Cortex of kidney (tissue), 1 donor: ENCODE measurements around the gene SBF1.
"Not testable (repeated sequence)": the region's sequence is repeated elsewhere in the genome, so short reads cannot be mapped to it uniquely, and the experiment has no call there.

Source experiments
- DNase-seq: peaks from one replicate; lab custom pipeline; 2025; lab: John Stamatoyannopoulos, UW

Gene SBF1, protein sequence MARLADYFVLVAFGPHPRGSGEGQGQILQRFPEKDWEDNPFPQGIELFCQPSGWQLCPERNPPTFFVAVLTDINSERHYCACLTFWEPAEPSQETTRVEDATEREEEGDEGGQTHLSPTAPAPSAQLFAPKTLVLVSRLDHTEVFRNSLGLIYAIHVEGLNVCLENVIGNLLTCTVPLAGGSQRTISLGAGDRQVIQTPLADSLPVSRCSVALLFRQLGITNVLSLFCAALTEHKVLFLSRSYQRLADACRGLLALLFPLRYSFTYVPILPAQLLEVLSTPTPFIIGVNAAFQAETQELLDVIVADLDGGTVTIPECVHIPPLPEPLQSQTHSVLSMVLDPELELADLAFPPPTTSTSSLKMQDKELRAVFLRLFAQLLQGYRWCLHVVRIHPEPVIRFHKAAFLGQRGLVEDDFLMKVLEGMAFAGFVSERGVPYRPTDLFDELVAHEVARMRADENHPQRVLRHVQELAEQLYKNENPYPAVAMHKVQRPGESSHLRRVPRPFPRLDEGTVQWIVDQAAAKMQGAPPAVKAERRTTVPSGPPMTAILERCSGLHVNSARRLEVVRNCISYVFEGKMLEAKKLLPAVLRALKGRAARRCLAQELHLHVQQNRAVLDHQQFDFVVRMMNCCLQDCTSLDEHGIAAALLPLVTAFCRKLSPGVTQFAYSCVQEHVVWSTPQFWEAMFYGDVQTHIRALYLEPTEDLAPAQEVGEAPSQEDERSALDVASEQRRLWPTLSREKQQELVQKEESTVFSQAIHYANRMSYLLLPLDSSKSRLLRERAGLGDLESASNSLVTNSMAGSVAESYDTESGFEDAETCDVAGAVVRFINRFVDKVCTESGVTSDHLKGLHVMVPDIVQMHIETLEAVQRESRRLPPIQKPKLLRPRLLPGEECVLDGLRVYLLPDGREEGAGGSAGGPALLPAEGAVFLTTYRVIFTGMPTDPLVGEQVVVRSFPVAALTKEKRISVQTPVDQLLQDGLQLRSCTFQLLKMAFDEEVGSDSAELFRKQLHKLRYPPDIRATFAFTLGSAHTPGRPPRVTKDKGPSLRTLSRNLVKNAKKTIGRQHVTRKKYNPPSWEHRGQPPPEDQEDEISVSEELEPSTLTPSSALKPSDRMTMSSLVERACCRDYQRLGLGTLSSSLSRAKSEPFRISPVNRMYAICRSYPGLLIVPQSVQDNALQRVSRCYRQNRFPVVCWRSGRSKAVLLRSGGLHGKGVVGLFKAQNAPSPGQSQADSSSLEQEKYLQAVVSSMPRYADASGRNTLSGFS (N-terminal part only)

DNA sequence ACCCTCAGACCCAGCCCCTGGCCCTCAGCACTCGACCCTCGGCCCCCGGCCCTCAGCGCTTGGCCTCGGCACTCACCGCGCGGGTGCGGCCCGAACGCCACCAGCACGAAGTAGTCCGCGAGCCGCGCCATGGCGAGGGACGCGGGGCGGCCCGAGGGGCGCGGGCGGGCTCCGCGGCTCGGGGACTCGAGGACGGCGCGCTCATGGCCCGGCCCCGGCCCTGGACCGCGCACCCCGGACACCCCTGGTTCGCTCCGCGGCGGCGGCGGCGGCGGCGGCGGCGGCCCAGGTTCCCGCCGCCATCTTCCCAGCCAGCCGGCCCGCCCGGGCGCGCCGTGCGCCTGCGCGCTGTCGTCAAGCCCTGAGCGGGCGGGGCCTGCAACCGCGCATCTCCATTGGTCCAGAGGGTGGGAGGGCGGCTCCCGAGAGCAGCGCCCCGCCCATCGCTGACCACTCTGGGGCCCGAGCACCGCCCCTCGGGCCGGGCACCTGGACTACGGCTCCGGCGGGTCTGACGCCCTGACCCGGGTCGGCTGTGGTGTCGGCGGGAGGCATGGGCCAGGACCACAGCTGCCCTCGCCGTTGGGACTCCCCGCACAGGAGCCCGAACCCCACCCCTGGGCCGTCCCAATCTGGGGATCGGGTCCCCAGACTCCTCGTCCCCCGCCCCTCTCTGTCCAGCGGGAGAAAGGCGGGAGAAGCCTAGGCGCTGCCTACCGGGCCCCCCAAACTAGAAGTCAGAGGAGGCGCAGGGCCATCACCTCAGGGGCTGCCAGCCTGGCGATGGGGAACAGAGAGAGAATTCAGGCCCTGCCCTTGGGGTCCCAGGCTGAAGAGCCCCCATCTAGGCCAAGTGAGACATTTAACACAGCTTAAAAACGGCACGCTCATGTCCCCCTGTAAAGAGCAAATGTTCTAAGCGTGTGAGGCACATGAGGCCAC is at the start of gene SBF1:
Gene SBF1 (minus strand): TSS at position 326 of the 942 bp plus-strand sequence. CDS start 195 bp downstream, at position 131.
- DNase-seq: peak; percentile 46

DNA sequence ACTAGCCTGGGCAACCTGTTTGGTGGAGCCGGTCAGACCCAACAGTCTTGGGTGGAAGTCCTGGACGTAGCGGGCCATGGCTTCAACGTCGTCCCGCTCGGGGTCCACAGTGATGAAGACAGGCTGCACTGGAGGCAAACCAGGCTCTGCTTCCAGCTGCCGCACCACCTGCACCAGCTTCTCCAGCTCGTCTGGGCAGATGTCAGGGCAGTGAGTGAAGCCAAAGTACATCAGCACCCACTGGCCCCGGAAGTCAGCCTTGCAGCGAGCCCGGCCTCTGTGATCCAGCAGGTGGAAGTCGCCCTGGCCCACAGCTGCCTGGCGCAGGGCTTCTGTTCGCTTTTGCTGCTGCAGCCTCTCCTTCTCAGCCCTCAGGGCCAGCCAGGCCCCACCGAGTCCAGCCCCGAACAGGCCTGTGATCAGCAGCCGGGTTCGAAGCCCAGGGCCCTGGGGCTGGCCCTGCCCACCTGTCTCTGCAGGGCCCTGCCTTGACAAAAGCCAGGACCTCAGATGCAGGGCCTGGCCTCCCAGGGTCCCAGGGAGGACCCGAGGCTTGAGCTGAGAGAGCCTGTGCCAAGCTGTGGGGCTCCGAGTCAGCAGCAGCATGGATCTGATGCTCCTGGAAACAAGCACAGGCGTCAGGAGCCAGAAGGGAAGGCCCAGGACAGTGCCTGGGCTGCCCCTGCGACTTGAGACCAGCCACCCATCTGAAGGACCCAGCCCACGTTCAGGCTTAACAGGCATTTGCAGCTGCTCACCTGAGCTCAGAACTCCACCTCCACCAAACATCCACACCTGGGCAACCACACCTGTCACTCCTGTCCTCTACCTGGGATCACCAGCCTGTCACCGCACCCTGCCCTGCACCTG is 49.2 kb upstream of the SBF1 start:
- no peak for DNase-seq

DNA sequence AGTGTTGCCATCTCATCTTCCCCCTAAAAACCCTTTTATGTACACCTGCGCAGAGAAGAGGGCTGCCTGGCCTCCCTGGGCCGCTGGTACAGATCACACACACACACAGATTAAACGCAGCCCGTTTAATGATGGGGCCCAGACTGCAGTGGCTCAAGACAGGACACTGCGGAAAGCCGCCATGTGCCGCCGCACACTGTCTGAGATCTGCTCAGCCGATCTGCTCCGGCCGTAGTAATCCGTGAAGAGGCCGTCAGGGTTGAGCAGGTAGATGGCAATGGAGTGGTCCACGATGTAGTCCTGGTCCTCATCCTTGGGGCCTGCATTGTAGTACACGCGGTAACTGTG is 48.6 kb upstream of the SBF1 start:
- no peak for DNase-seq

- no peak for DNase-seq
Measured at GRCh38 chr22:50522806-50523438, 48.1 kb upstream of the SBF1 start.

DNA sequence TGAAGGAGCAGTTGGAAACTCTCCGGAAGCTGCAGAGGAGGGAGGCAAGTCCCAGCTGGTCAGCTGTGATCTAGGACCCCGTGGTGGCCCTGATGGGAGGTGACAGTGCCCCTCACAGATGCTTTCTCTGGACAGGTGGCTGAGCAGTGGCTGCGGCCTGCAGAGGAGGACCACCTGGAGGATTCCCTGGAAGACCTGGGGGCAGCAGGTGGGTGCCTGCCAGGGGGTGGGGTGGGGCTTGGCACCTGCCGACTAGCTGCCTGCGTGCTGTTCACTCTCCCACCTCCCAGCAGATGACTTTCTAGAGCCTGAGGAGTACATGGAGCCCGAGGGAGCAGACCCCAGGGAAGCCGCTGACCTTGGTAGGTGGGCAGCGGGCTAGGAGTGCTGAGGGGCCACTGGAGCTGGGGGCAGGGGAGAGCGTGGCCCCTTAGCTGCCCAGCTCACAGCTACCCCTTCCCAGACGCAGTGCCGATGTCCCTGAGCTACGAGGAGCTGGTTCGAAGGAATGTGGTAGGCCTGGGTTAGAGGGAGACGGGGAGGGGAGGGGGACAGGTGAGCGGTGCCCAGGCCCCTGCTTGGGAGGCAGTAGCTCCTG is 47.5 kb upstream of the SBF1 start:
- DNase-seq: no peak

DNA sequence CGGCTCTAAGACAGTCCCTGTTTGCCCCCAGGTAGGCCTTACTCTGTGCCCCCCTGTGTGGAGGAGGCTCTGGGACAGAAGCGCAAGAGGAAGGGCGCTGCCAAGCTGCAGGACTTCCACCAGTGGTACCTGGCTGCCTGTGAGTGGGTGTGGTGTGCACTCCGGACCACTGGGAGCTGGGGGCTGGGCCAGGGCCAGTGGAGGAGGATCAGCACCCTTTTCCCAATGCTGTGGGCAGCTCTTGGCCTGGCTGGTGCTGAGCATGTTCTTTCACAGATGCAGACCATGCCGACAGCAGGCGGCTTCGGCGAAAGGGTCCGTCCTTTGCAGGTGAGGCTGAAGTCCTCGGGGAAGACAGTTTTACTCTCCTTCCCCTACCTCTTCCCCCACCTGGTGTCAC is 46.9 kb upstream of the SBF1 start:
- no peak for DNase-seq

DNA sequence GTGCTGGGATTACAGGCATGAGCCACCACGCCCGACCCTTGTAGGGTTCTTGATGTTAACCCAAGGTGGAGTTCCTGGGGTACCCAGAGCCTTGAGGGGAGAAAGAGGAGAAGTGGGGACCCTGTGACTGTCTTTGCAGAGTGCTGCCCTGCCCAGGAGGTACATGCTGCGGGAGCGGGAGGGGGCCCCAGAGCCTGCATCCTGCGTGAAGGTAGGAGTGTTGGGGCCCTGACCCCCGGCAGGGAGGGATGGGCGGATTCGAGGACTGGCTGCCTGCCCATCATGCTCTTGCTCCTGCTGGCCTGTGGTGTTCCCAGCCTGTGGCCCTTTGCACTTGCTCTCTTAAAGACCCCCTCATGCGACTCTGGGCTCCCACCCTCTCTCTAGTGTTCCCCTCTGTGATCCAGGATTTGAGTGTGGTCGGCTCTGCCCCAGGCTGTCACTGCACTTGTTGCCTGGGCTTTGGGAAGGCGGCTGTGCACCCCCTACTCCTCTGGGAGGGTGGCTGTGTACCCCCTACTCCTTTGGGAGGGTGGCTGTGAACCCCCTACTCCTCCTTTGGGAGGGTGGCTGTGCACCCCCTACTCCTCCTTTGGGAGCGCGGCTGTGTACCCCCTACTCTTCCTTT is 46.1 kb upstream of the SBF1 start:
- DNase-seq: no peak

GRCh38 chr22:50520184-50520583 is 45.3 kb upstream of the SBF1 start:
- DNase-seq: not testable (repeated sequence)

DNA sequence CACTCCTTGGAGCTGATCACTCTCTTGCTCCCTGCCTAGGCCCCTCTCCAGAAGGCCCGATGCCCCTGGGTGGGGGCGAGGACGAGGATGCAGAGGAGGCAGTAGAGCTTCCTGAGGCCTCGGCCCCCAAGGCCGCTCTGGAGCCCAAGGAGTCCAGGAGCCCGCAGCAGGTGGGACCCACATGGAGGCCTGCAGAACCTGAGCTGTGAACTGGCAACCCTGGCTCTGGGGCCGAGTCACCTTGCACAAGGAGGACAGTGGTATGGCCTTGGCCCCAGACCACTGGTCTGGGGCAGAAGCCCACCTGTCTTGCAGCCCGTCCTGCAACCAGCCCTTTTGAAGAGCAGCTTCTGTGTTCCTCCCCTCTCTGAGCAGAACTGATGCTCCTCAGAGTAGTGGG is 44.3 kb upstream of the SBF1 start:
- DNase-seq: no peak

DNA sequence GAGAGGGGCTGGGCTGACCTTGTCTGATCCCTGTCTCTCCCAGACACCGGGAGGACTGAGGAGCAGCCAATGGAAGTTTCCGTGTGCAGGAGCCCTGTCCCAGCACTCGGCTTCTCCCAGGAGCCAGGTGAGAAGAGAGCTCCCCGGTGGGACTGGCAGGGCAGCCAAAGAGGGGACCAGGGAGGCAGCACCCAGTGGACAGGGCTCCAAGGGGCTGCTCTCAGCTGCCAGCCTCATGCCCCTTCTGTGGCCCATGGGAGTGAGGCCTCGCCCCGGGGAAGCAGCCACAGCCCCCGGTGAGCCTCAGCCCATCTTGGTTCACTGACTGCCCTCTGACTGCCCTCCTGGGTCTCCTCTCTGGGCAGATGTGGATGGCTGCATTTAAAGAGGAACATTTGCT is 43.8 kb upstream of the SBF1 start:
- DNase-seq: no peak

DNA sequence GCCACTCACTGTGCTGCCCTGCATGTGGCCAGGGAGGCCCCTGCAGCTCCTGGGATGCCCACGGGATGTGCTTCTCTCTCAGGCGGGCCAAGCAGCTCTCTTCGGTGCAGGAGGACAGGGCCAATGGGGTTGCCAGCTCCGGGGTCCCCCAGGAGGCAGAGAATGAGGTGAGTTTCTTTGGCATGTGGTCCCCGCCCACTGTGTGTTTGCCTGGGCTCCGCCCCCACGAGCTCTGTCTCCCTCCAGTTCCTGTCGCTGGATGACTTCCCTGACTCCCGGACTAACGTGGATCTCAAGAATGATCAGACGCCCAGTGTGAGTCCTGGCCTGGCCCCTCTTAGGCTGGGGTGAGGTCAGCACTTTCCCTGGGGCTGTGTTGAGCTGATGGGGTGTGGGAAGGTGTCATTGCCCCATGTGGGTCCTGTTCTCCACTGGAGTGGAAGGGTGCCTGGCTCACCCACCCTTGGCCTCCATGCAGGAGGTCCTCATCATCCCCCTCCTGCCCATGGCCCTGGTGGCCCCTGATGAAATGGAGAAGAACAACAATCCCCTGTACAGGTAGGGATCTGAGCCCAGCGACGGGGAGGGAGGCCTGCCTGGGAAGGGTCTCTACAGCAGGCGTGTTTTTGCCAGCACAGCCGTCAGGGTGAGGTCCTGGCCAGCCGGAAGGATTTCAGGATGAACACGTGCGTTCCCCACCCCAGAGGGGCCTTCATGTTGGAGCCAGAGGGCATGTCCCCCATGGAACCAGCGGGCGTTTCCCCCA is 42.8 kb upstream of the SBF1 start:
- no peak for DNase-seq

DNA sequence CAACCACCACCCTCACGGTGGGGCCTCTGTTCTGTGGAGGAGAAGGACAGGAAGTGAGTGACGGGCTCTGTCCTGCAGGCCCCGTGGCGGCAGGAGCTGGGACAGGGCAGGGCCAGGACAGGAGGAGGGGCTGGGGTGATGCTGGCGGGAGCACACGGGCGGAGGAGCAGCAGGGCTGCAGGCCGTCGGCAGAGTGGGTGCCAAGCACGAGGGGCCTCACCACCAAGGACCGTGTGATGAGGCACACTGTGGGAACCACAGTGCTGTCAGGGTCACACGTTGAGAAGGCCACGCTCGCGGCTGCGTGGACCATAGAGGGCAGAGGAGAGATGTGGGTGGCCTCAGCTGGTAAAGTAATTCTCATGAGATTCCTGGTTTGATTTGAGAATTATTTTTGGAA is 42.1 kb upstream of the SBF1 start:
- DNase-seq: no peak

GRCh38 chr22:50516068-50516467 is 41.2 kb upstream of the SBF1 start:
- DNase-seq: no peak

DNA sequence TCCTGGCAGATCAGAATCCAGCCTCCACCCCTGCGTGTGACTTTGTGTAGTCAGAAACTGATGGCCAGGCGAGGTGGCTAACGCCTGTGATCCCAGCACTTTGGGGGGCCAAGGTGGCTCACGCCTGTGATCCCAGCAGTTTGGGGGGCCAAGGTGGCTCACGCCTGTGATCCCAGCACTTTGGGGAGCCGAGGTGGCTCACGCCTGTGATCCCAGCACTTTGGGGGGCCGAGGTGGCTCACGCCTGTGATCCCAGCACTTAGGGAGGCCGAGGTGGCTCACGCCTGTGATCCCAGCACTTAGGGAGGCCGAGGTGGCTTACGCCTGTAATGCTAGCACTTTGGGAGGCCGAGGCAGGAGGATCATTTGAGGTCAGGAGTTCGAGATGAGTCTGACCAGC is 38.3 kb upstream of the SBF1 start:
- no peak for DNase-seq

- DNase-seq: no peak
Measured at GRCh38 chr22:50508897-50509296, 34.1 kb upstream of the SBF1 start.

DNA sequence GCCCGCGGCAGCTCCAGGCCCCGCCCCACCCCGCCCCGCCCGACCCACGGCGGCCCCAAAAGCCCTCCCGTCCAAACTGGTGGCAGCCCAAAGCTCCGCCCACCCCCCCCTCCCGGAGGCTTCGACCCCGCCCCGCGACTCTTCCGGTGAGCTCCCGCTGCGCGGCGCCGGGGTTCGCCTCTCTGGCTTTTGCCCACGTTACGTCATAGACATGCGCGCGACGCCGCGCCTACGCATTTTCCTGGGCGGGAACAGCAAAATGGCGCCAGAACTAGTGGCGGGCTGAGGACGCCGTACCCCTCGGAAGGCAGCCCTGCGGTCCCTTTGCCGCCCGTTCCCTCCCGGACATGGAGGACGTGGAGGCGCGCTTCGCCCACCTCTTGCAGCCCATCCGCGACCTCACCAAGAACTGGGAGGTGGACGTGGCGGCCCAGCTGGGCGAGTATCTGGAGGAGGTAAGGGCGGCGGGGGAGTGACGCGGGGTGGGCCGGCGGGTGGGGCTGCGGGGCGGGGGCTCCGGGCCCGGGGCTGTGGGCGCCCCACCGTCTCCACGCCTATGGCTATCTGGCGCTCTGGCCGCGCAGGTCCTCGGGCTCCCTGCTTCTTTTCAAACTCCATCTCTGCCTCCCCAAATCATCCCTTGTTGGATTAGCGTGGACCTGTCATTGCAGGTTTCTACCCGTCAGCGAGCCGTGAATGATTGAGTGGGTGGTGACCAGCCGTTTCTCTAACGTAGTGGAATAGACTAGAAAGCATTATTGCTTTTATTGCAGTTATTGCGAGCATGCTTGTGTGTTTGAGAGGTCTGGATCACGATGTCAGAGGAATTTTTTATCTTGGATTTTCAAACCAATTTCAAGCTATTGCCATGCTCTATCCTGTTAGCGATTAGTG is 33.4 kb upstream of the SBF1 start, which contains the start of gene NCAPH2:
Gene NCAPH2 (plus strand): TSS at position 234 of the 894 bp plus-strand sequence. CDS start 114 bp downstream, at position 348.
- DNase-seq: peak; percentile 95
